Liver (tissue), 9 donors: ENCODE data around the gene EHD1. TPM values are rescaled to one million over a fixed set of nuclear protein-coding genes. Genes with fewer than 3 reads are reported as not detected.

Experiments used
- DNase-seq: peaks from one replicate; pipeline ENCODE4 v3.0.0-alpha.2; 2017; ENCODE audit warnings: low spot score
- H3K27ac ChIP-seq, 2 donors: one replicate each; pipeline ENCODE4 v1.7.0; 2013; ENCODE audit warnings: inconsistent platforms in 2 of 2, low read length in 2 of 2, control low read depth in 1 of 2, low read depth in 1 of 2, mild to moderate bottlenecking in 1 of 2
- H3K27me3 ChIP-seq, 4 donors: one replicate each; pipeline versions ENCODE4 v1.6.1 to v1.7.0; 2013; ENCODE audit warnings: low read length in 3 of 4, inconsistent platforms in 1 of 4, mild to moderate bottlenecking in 1 of 4, moderate library complexity in 1 of 4; ENCODE audit not compliant: control insufficient read depth in 4 of 4, insufficient read depth in 4 of 4
- H3K36me3 ChIP-seq, 4 donors: one replicate each; pipeline versions ENCODE4 v1.6.1 to v1.7.0; 2013; ENCODE audit warnings: low read length in 3 of 4, mild to moderate bottlenecking in 3 of 4, low read depth in 1 of 4, moderate library complexity in 1 of 4; ENCODE audit not compliant: control insufficient read depth in 4 of 4, insufficient read depth in 3 of 4
- H3K4me1 ChIP-seq, 4 donors: one replicate each; pipeline versions ENCODE4 v1.6.1 to v1.7.0; 2013; ENCODE audit warnings: low read length in 3 of 4, mild to moderate bottlenecking in 3 of 4, moderate library complexity in 1 of 4; ENCODE audit not compliant: control insufficient read depth in 4 of 4, insufficient read depth in 4 of 4
- H3K4me3 ChIP-seq, 3 donors: one replicate each; pipeline versions ENCODE4 v1.6.1 to v1.7.0; 2013; ENCODE audit warnings: low read length in 3 of 3, control low read depth in 1 of 3, low read depth in 1 of 3, mild to moderate bottlenecking in 1 of 3
- H3K9ac ChIP-seq, 2 donors: one replicate each; pipeline ENCODE4 v1.7.0; 2013; ENCODE audit warnings: low read length in 2 of 2, mild to moderate bottlenecking in 2 of 2, moderate library complexity in 2 of 2, control low read depth in 1 of 2, low read depth in 1 of 2
- H3K9me3 ChIP-seq, 4 donors: one replicate each; pipeline versions ENCODE4 v1.6.1 to v1.7.0; 2013; ENCODE audit warnings: low read length in 3 of 4; ENCODE audit not compliant: control insufficient read depth in 4 of 4
- EGR1 ChIP-seq, 2 donors: IDR thresholded peaks; 2 replicates each; pipeline ENCODE4 v1.6.1; 2016 to 2018; ENCODE audit warnings: antibody characterized with exemption in 2 of 2, low read depth in 2 of 2
- FOXA1 ChIP-seq: IDR thresholded peaks from 2 replicates; pipeline ENCODE4 v1.6.1; 2016; ENCODE audit warnings: antibody characterized with exemption
- FOXA2 ChIP-seq: IDR thresholded peaks from 2 replicates; pipeline ENCODE4 v1.6.1; 2016; ENCODE audit warnings: antibody characterized with exemption
- GABPA ChIP-seq, 2 donors: IDR thresholded peaks in 1 of 2; conservative IDR thresholded peaks in 1 of 2; 2 replicates each; pipeline ENCODE4 v1.6.1; 2016; ENCODE audit warnings: antibody characterized with exemption in 2 of 2, mild to moderate bottlenecking in 1 of 2, moderate library complexity in 1 of 2
- HNF4A ChIP-seq, 2 donors: conservative IDR thresholded peaks; 2 replicates each; pipeline ENCODE4 v1.6.1; 2016; ENCODE audit warnings: antibody characterized with exemption in 2 of 2, mild to moderate bottlenecking in 2 of 2
- HNF4G ChIP-seq: IDR thresholded peaks from 2 replicates; pipeline ENCODE4 v1.6.1; 2016; ENCODE audit warnings: antibody characterized with exemption
- JUND ChIP-seq, 2 donors: IDR thresholded peaks; 2 replicates each; pipeline ENCODE4 v1.6.1; 2016; ENCODE audit warnings: antibody characterized with exemption in 2 of 2
- NR2F2 ChIP-seq: IDR thresholded peaks from 2 replicates; pipeline ENCODE4 v1.6.1; 2016; ENCODE audit warnings: antibody characterized with exemption
- RAD21 ChIP-seq, 2 donors: IDR thresholded peaks; 2 replicates each; pipeline ENCODE4 v1.6.1; 2016; ENCODE audit warnings: antibody characterized with exemption in 2 of 2, mild to moderate bottlenecking in 2 of 2
- RXRA ChIP-seq, 2 donors: IDR thresholded peaks; 2 replicates each; pipeline ENCODE4 v1.6.1; 2017 to 2018; ENCODE audit warnings: antibody characterized with exemption in 2 of 2, mild to moderate bottlenecking in 1 of 2
- SP1 ChIP-seq: IDR thresholded peaks from 2 replicates; pipeline ENCODE4 v1.6.1; 2018; ENCODE audit warnings: antibody characterized with exemption, mild to moderate bottlenecking
- TAF1 ChIP-seq: conservative IDR thresholded peaks from 2 replicates; pipeline ENCODE4 v1.6.1; 2016; ENCODE audit warnings: antibody characterized with exemption, mild to moderate bottlenecking
- YY1 ChIP-seq: IDR thresholded peaks from 2 replicates; pipeline ENCODE4 v1.6.1; 2016; ENCODE audit warnings: antibody characterized with exemption, mild to moderate bottlenecking
- WGBS: extraction: QIAGEN DNeasy Blood & Tissue Kit; methylation state at CpG from one replicate; pipeline ENCODE4 v1.1.7; 2013; 5-methylcytosine and 5-hydroxymethylcytosine counted together
- polyA plus RNA-seq, 2 donors: library from polyadenylated mRNA; stranded (reverse) in 1 of 2; unstranded in 1 of 2; fragments of 200-250 nt in 1 of 2; fragments of >200 nt in 1 of 2; fragmentation: Nextera tagmentation in 1 of 2; extraction: Ambion mirVana in 1 of 2; gene quantifications; one replicate each; pipeline versions ENCODE4 v1.2.1 to v1.2.3, GENCODE V29; 2013 to 2015
- total RNA-seq, 2 donors: library from RNA; depleted of rRNA; stranded (reverse); fragments of >200 nt; gene quantifications; one replicate each; pipeline ENCODE4 v1.2.3, GENCODE V29; 2014
- TF ChIP-seq, protein P1 (sequence below): IDR thresholded peaks from 2 replicates; pipeline ENCODE4 v1.6.1; 2016; ENCODE audit warnings: antibody characterized with exemption
- TF ChIP-seq, protein P2 (sequence below): IDR thresholded peaks from 2 replicates; pipeline ENCODE4 v1.6.1; 2016; ENCODE audit warnings: antibody characterized with exemption
- TF ChIP-seq, protein P3 (sequence below): fragments of 150-350 bp; IDR thresholded peaks from 2 replicates; pipeline ENCODE4 v1.5.1; 2017; ENCODE audit warnings: improper control_type of control experiment, low read depth, low read length; ENCODE audit not compliant: missing input control
- TF ChIP-seq, protein P4 (sequence below): IDR thresholded peaks from 2 replicates; pipeline ENCODE4 v1.6.1; 2016; ENCODE audit warnings: antibody characterized with exemption
- TF ChIP-seq, protein P5 (sequence below): IDR thresholded peaks from 2 replicates; pipeline ENCODE4 v1.6.1; 2016; ENCODE audit warnings: antibody characterized with exemption, mild to moderate bottlenecking
- donor health status: healthy.
- donor health status: healthy.
- donor health status: healthy.
- donor health status: healthy.
- donor health status: healthy.

Gene EHD1
- total and polyA plus RNA-seq, 4 donors, result 8.3 to 36.4 (median 19.2) TPM

DNA sequence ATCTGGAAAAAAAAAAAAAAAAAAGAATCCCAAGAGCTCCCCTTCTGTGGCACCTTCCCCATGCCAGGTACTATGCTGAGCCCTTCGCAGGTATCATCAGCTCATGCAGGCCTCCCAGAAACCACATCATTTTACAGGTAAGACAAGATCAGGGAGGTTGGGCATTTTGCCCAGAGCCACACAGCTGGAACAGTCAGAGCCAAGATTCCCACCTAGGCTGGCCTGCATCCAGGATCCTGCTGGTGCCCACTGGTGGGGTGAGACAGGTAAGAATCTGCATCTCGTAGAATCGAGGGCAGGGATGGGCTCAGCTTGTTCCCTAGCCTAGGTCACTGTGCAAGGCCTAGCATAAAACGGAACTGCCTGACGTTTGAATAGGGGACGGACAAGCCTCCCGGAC lies 52.4 kb downstream of the EHD1 start:
- WGBS, result 95% methylated on average over 7 of the region's 7 CpGs
- no peak for DNase-seq
- Histone ChIP-seq H3K4me3 (no peak overlapping the region), H3K9me3 (no peaks in the 10 kb centered on the region), H3K27ac (no peak overlapping the region), H3K9ac (no peak overlapping the region), H3K27me3 (no peaks in the 10 kb centered on the region), H3K4me1 (no peaks in the 10 kb centered on the region), H3K36me3 (no peaks in the 10 kb centered on the region)
- TF ChIP-seq, protein P1, sequence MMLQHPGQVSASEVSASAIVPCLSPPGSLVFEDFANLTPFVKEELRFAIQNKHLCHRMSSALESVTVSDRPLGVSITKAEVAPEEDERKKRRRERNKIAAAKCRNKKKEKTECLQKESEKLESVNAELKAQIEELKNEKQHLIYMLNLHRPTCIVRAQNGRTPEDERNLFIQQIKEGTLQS, result no peak
- TF ChIP-seq NR2F2, result no peak
- no peak for TF ChIP-seq YY1
- TF ChIP-seq, protein P2, sequence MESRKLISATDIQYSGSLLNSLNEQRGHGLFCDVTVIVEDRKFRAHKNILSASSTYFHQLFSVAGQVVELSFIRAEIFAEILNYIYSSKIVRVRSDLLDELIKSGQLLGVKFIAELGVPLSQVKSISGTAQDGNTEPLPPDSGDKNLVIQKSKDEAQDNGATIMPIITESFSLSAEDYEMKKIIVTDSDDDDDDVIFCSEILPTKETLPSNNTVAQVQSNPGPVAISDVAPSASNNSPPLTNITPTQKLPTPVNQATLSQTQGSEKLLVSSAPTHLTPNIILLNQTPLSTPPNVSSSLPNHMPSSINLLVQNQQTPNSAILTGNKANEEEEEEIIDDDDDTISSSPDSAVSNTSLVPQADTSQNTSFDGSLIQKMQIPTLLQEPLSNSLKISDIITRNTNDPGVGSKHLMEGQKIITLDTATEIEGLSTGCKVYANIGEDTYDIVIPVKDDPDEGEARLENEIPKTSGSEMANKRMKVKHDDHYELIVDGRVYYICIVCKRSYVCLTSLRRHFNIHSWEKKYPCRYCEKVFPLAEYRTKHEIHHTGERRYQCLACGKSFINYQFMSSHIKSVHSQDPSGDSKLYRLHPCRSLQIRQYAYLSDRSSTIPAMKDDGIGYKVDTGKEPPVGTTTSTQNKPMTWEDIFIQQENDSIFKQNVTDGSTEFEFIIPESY, result no peak
- TF ChIP-seq HNF4A (conservative IDR thresholded peaks at IDR 0.05), result no peak
- no peak for TF ChIP-seq FOXA1
- TF ChIP-seq HNF4G, result no peak
- TF ChIP-seq RXRA (IDR thresholded peaks at IDR 0.05), result no peak
- TF ChIP-seq RAD21 (IDR thresholded peaks at IDR 0.05), result no peak
- TF ChIP-seq, protein P3, sequence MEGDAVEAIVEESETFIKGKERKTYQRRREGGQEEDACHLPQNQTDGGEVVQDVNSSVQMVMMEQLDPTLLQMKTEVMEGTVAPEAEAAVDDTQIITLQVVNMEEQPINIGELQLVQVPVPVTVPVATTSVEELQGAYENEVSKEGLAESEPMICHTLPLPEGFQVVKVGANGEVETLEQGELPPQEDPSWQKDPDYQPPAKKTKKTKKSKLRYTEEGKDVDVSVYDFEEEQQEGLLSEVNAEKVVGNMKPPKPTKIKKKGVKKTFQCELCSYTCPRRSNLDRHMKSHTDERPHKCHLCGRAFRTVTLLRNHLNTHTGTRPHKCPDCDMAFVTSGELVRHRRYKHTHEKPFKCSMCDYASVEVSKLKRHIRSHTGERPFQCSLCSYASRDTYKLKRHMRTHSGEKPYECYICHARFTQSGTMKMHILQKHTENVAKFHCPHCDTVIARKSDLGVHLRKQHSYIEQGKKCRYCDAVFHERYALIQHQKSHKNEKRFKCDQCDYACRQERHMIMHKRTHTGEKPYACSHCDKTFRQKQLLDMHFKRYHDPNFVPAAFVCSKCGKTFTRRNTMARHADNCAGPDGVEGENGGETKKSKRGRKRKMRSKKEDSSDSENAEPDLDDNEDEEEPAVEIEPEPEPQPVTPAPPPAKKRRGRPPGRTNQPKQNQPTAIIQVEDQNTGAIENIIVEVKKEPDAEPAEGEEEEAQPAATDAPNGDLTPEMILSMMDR, result no peak
- TF ChIP-seq, protein P4, sequence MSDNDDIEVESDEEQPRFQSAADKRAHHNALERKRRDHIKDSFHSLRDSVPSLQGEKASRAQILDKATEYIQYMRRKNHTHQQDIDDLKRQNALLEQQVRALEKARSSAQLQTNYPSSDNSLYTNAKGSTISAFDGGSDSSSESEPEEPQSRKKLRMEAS, result no peak
- no peak for TF ChIP-seq FOXA2
- TF ChIP-seq GABPA (IDR thresholded peaks at IDR 0.05 in 1 of 2, conservative IDR thresholded peaks at IDR 0.05 in 1 of 2), result no peak

DNA sequence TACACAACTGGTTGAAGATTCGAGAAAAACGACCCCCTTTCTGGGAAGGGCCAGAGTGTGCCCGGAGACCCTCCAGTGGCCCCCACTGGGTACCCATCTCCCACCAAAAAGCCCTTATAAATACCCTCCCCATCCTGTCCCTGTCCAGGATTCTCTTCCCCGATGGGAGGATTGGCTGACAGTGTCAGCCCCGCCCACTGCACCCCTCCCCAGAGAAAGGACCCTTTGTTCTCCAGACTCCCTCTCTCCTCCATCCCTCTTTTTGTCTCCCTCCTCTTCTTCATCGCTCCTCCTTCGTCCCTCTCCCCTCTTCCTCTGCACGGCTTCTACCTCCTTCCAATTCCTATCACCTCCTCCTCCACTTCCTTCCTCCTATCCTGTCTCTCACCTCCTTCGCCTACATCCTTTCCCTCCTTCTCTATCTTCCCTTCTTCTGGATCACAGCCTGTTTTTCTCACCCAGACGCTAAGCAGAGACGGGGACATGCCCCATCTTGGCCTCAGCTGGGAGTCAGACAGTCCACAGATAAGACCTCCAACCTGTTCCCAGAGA lies 54.8 kb downstream of the EHD1 start:
- no peaks in the 10 kb centered on the region for H3K4me1 ChIP-seq
- no peaks in the 10 kb centered on the region for H3K9me3 ChIP-seq
- H3K4me3 ChIP-seq, result no peak overlapping the region
- no peaks in the 10 kb centered on the region for H3K27me3 ChIP-seq
- no peak overlapping the region for H3K27ac ChIP-seq
- no peak overlapping the region for H3K9ac ChIP-seq
- no peaks in the 10 kb centered on the region for H3K36me3 ChIP-seq
- 79% methylated on average over 11 of the region's 11 CpGs for WGBS
- DNase-seq, result no peak
- TF ChIP-seq EGR1 (IDR thresholded peaks at IDR 0.05; ENCODE audit: low read depth in 2 of 2) (no peak), FOXA2 (no peak), NR2F2 (no peak), HNF4A (conservative IDR thresholded peaks at IDR 0.05) (no peak), TAF1 (no peak), RAD21 (IDR thresholded peaks at IDR 0.05) (no peak), FOXA1 (no peak), RXRA (IDR thresholded peaks at IDR 0.05) (no peak), GABPA (IDR thresholded peaks at IDR 0.05 in 1 of 2, conservative IDR thresholded peaks at IDR 0.05 in 1 of 2) (no peak), JUND (IDR thresholded peaks at IDR 0.05) (no peak), SP1 (no peak), HNF4G (no peak)
- TF ChIP-seq, protein P2, result no peak
- TF ChIP-seq, protein P1, result no peak
- TF ChIP-seq, protein P5, sequence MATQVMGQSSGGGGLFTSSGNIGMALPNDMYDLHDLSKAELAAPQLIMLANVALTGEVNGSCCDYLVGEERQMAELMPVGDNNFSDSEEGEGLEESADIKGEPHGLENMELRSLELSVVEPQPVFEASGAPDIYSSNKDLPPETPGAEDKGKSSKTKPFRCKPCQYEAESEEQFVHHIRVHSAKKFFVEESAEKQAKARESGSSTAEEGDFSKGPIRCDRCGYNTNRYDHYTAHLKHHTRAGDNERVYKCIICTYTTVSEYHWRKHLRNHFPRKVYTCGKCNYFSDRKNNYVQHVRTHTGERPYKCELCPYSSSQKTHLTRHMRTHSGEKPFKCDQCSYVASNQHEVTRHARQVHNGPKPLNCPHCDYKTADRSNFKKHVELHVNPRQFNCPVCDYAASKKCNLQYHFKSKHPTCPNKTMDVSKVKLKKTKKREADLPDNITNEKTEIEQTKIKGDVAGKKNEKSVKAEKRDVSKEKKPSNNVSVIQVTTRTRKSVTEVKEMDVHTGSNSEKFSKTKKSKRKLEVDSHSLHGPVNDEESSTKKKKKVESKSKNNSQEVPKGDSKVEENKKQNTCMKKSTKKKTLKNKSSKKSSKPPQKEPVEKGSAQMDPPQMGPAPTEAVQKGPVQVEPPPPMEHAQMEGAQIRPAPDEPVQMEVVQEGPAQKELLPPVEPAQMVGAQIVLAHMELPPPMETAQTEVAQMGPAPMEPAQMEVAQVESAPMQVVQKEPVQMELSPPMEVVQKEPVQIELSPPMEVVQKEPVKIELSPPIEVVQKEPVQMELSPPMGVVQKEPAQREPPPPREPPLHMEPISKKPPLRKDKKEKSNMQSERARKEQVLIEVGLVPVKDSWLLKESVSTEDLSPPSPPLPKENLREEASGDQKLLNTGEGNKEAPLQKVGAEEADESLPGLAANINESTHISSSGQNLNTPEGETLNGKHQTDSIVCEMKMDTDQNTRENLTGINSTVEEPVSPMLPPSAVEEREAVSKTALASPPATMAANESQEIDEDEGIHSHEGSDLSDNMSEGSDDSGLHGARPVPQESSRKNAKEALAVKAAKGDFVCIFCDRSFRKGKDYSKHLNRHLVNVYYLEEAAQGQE, result no peak
- TF ChIP-seq, protein P3, result no peak
- TF ChIP-seq, protein P4, result no peak
